Activated CD4-positive, alpha-beta memory T cell treated with anti-CD3 and anti-CD28 coated beads for 36 hours (primary cell): Measurements from ENCODE around the gene PCDHGB3. TPM values are rescaled to one million over a fixed set of nuclear protein-coding genes. Genes with fewer than 3 reads are reported as not detected.
"Not testable (repeated sequence)": the region's sequence is repeated elsewhere in the genome, so short reads cannot be mapped to it uniquely, and the experiment has no call there.

ENCODE experiments used
- CTCF ChIA-PET: fragments of 350-600 bp; sonication (Branson Sonifier 250); formaldehyde crosslinking; loops from one replicate; lab custom pipeline; 2021; ENCODE audit warnings: antibody characterized with exemption, inconsistent platforms; lab: Charles Lee
- POLR2A ChIA-PET: fragments of 350-600 bp; sonication (Branson Sonifier 250); formaldehyde crosslinking; loops from one replicate; lab custom pipeline; 2021; ENCODE audit warnings: antibody characterized with exemption; lab: Charles Lee
- DNase-seq: peaks from one replicate; pipeline ENCODE4 v3.0.0-alpha.2; 2020
- H3K27ac Mint-ChIP-seq: one replicate; pipeline ENCODE4 v1.8.0; 2021; ENCODE audit warnings: mixed read lengths
- H3K27me3 Mint-ChIP-seq: one replicate; pipeline ENCODE4 v1.8.0; 2021; ENCODE audit warnings: mixed read lengths
- H3K36me3 Mint-ChIP-seq: one replicate; pipeline ENCODE4 v1.8.0; 2021; ENCODE audit warnings: mixed read lengths
- H3K4me1 Mint-ChIP-seq: one replicate; pipeline ENCODE4 v1.8.0; 2021; ENCODE audit warnings: low read depth, mixed read lengths
- H3K4me3 Mint-ChIP-seq: one replicate; pipeline ENCODE4 v1.8.0; 2021; ENCODE audit warnings: mild to moderate bottlenecking, mixed read lengths
- H3K9me3 Mint-ChIP-seq: one replicate; pipeline ENCODE4 v1.8.0; 2021; ENCODE audit warnings: mixed read lengths
- intact Hi-C: fragments of 100-400 bp; cut with micrococcal nuclease; formaldehyde crosslinking; loops from one replicate; pipeline ENCODE4 v1.15.1; 2023
- total RNA-seq, 2 experiments: library from RNA; stranded (reverse); gene quantifications; one replicate each; pipeline ENCODE4 v1.2.3, GENCODE V29; 2021

The PCDHGB3 gene
- total RNA-seq, 2 experiments from 2014 or later: 0.10 TPM; not detected in 1

DNA sequence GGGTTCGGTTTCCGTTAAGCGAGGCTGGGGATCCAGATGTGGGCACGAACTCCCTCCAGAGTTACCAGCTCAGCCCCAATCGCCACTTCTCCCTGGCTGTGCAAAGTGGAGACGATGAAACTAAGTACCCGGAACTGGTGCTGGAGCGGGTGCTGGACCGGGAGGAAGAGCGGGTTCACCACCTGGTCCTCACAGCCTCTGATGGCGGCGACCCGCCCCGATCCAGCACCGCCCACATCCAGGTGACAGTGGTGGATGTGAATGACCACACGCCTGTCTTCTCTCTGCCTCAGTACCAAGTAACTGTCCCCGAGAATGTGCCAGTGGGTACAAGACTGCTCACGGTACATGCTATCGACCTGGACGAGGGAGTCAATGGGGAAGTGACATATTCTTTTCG lies 13.3 kb downstream of the PCDHGB3 start:
- ChIA-PET POLR2A (interaction anchor here (0.6 kb wide), 1 partner anchor 60 kb away, joined by 7 read pairs; no protein-coding TSS in a partner anchor), CTCF (no interaction called here)
- Mint-ChIP-seq H3K36me3 (peaks cover 13% of the 10 kb centered on the region), H3K4me3 (no peak overlapping the region), H3K4me1 (no peaks in the 10 kb centered on the region), H3K27me3 (peaks cover 57% of the 10 kb centered on the region), H3K9me3 (peaks cover 15% of the 10 kb centered on the region), H3K27ac (no peak overlapping the region)
- intact Hi-C loops: no loop called here
- no peak for DNase-seq

DNA sequence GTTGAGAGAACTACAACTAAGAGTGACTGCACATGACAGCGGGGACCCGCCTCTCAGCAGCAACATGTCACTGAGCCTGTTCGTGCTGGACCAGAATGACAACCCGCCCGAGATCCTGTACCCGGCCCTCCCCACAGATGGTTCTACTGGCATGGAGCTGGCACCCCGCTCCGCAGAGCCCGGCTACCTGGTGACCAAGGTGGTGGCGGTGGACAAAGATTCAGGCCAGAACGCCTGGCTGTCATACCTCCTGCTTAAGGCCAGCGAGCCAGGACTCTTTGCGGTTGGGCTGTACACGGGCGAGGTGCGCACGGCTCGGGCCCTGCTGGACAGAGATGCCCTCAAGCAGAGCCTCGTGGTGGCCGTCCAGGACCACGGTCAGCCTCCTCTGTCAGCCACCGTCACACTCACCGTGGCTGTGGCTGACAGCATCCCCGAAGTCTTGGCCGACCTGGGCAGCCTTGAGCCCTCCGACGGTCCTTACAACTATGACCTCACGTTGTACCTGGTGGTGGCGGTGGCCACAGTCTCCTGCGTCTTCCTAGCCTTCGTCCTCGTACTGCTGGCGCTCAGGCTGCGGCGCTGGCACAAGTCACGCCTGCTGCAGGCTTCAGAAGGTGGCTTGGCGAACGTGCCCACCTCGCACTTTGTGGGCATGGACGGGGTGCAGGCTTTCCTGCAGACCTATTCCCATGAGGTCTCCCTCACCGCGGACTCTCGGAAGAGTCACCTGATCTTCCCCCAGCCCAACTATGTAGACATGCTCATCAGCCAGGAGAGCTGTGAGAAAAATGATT lies 14.6 kb downstream of the PCDHGB3 start:
- CTCF ChIA-PET: no interaction called here

DNA sequence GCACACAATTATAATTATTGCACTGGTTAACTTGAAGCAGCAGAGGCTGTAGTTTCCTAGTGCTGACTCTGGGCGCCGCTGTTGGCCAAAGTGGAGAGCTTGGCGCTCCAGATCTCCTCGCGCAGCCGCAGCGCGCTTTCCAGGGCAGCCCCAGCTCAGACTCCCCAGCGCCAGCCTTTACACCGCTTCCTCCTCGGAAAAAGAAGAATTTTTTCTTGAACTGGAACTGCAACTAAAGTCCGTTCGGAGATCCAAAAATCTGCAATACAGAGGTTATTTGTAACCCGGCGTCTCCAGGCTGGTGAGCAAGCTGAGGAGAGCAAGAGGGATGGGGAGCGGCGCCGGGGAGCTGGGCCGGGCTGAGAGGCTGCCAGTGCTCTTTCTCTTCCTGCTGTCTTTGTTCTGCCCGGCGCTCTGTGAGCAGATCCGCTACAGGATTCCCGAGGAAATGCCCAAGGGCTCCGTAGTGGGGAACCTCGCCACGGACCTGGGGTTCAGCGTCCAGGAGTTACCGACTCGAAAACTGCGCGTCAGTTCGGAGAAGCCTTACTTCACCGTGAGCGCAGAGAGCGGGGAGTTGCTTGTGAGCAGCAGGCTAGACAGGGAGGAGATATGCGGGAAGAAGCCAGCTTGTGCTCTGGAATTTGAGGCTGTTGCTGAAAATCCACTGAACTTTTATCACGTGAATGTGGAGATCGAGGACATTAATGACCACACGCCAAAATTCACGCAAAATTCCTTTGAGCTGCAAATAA lies 17.7 kb downstream of the PCDHGB3 start, which contains the start of gene PCDHGB4:
PCDHGB4 (plus strand) TSS at position 142 of the 755 bp plus-strand sequence; CDS start at position 329, 187 bp downstream.
- H3K27ac Mint-ChIP-seq, POLR2A ChIA-PET, H3K4me1 Mint-ChIP-seq, intact Hi-C loops: not testable (repeated sequence)
- Mint-ChIP-seq H3K36me3 (peaks cover 26% of the 10 kb centered on the region), H3K27me3 (peaks cover 67% of the 10 kb centered on the region), H3K4me3 (peak within 1 kb of the TSS; percentile 26), H3K9me3 (peaks cover 23% of the 10 kb centered on the region)
- DNase-seq: peak; percentile 31
- CTCF ChIA-PET: interaction anchor here (1.7 to 2.2 kb wide), 2 partner anchors 18 to 176 kb away, joined by 7 to 8 read pairs; partner anchors contain the start of gene PCDHGB3

More for the DNA sequence above, 14.6 kb downstream of the PCDHGB3 start:
- POLR2A ChIA-PET: no interaction called here
- Mint-ChIP-seq H3K4me1 (no peaks in the 10 kb centered on the region), H3K27me3 (peaks cover 62% of the 10 kb centered on the region), H3K27ac (no peak overlapping the region), H3K36me3 (peaks cover 18% of the 10 kb centered on the region), H3K4me3 (no peak overlapping the region), H3K9me3 (peaks cover 20% of the 10 kb centered on the region)
- intact Hi-C loops: no loop called here
- DNase-seq: no peak

DNA sequence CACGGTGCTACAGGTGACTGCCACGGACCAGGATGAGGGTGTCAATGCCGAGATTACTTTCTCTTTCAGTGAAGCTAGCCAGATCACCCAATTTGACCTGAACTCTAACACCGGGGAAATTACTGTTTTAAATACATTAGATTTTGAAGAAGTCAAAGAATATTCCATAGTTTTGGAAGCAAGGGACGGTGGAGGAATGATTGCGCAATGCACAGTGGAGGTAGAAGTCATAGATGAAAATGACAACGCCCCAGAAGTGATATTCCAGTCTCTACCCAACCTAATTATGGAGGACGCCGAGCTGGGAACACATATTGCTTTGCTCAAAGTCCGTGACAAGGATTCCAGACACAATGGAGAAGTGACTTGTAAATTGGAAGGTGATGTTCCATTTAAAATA lies 18.6 kb downstream of the PCDHGB3 start:
- CTCF ChIA-PET: no interaction called here
- H3K4me3 Mint-ChIP-seq: no peak overlapping the region

DNA sequence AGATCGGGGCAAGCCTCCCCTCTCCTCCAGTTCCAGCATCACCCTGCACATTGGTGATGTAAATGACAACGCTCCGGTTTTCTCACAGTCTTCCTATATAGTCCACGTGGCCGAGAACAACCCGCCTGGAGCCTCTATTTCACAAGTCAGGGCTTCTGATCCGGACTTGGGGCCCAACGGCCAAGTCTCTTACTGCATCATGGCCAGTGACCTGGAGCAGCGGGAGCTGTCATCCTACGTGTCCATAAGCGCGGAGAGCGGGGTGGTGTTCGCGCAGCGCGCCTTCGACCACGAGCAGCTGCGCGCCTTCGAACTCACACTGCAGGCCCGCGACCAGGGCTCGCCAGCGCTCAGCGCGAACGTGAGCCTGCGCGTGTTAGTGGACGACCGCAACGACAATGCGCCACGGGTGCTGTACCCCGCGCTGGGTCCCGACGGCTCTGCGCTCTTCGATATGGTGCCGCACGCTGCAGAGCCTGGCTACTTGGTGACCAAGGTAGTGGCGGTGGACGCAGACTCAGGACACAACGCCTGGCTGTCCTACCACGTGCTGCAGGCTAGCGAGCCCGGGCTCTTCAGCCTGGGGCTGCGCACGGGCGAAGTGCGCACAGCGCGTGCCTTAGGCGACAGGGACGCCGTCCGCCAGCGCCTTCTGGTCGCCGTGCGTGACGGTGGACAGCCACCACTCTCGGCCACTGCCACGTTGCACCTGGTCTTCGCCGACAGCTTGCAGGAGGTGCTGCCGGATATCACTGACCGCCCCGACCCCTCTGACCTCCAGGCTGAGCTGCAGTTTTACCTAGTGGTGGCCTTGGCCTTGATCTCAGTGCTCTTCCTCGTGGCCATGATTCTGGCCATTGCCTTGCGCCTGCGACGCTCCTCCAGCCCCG lies 19.4 kb downstream of the PCDHGB3 start:
- Mint-ChIP-seq H3K27me3 (peaks cover 65% of the 10 kb centered on the region), H3K4me1 (no peaks in the 10 kb centered on the region), H3K4me3 (no peak overlapping the region), H3K36me3 (peaks cover 32% of the 10 kb centered on the region), H3K27ac (no peak overlapping the region), H3K9me3 (peaks cover 34% of the 10 kb centered on the region)
- DNase-seq: no peak
- CTCF ChIA-PET: no interaction called here
- POLR2A ChIA-PET: no interaction called here
- intact Hi-C loops: no loop called here

More for the DNA sequence above, 18.6 kb downstream of the PCDHGB3 start:
- H3K27ac Mint-ChIP-seq: no peak overlapping the region
- intact Hi-C loops: no loop called here
- POLR2A ChIA-PET: no interaction called here
- H3K9me3 Mint-ChIP-seq: peaks cover 32% of the 10 kb centered on the region
- H3K36me3 Mint-ChIP-seq: peaks cover 29% of the 10 kb centered on the region
- H3K27me3 Mint-ChIP-seq: peaks cover 66% of the 10 kb centered on the region
- no peaks in the 10 kb centered on the region for H3K4me1 Mint-ChIP-seq
- no peak for DNase-seq

DNA sequence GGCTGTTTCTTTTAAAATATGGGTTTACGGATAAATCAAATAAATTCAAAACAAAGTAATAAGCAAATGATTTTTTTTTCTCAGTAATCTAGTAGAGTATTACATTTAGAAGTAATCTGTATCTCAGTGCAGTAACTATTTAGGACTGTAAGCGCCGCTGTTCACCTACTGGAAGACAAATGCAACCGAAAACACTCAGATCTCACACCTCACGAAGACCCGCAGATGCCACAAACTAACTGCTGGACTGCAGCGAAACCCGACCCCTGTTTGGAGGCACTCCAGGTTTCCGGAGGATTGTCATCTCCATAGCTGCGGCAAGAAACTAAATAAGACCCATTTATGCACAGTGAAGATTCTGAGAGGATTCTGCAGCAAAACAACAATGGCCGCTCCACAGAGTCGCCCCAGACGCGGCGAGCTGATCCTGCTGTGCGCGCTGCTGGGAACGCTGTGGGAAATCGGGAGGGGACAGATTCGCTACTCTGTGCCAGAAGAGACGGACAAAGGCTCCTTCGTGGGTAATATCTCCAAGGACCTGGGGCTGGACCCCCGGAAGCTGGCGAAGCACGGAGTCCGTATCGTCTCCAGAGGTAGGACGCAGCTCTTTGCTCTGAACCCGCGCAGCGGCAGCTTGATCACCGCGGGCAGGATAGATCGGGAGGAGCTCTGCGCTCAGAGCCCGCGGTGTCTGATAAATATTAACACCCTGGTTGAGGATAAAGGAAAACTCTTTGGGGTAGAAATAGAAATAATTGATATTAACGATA lies 22.6 kb downstream of the PCDHGB3 start, which contains the start of gene PCDHGA8:
PCDHGA8 (plus strand) TSS at position 205 of the 770 bp plus-strand sequence; CDS start at position 386, 181 bp downstream.
- DNase-seq: no peak
- no peak within 1 kb of the TSS for H3K4me3 Mint-ChIP-seq
- no peak within 1 kb of the TSS for H3K27ac Mint-ChIP-seq
- POLR2A ChIA-PET: no interaction called here
- intact Hi-C loops: no loop called here
- no peaks in the 10 kb centered on the region for H3K4me1 Mint-ChIP-seq
- peaks cover 33% of the 10 kb centered on the region for H3K36me3 Mint-ChIP-seq
- H3K27me3 Mint-ChIP-seq: peaks cover 56% of the 10 kb centered on the region
- peaks cover 36% of the 10 kb centered on the region for H3K9me3 Mint-ChIP-seq
- CTCF ChIA-PET: no interaction called here

DNA sequence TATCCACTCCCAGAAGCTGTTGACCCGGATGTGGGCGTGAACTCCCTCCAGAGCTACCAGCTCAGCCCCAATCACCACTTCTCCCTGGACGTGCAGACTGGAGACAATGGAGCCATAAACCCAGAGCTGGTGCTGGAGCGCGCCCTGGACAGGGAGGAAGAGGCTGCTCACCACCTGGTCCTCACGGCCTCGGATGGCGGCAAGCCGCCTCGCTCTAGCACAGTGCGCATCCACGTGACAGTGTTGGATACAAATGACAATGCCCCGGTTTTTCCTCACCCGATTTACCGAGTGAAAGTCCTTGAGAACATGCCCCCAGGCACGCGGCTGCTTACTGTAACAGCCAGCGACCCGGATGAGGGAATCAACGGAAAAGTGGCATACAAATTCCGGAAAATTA lies 23.2 kb downstream of the PCDHGB3 start:
- POLR2A ChIA-PET: no interaction called here
- CTCF ChIA-PET: no interaction called here
- Mint-ChIP-seq H3K4me1 (no peaks in the 10 kb centered on the region), H3K36me3 (peaks cover 32% of the 10 kb centered on the region), H3K27me3 (peaks cover 54% of the 10 kb centered on the region), H3K27ac (no peak overlapping the region), H3K4me3 (no peak overlapping the region), H3K9me3 (peaks cover 36% of the 10 kb centered on the region)
- DNase-seq: no peak
- intact Hi-C loops: no loop called here

DNA sequence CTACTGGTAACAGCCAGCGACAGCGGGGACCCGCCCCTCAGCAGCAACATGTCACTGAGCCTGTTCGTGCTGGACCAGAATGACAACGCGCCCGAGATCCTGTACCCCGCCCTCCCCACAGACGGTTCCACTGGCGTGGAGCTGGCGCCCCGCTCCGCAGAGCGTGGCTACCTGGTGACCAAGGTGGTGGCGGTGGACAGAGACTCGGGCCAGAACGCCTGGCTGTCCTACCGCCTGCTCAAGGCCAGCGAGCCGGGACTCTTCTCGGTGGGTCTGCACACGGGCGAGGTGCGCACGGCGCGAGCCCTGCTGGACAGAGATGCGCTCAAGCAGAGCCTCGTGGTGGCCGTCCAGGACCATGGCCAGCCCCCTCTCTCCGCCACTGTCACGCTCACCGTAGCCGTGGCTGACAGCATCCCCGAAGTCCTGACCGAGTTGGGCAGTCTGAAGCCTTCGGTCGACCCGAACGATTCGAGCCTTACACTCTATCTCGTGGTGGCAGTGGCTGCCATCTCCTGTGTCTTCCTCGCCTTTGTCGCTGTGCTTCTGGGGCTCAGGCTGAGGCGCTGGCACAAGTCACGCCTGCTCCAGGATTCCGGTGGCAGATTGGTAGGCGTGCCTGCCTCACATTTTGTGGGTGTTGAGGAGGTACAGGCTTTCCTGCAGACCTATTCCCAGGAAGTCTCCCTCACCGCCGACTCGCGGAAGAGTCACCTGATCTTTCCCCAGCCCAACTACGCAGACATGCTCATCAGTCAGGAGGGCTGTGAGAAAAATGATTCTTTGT lies 24.6 kb downstream of the PCDHGB3 start:
- Mint-ChIP-seq H3K27me3 (peaks cover 53% of the 10 kb centered on the region), H3K36me3 (peaks cover 34% of the 10 kb centered on the region), H3K9me3 (peaks cover 38% of the 10 kb centered on the region)
- DNase-seq, H3K4me1 Mint-ChIP-seq, intact Hi-C loops, H3K4me3 Mint-ChIP-seq, H3K27ac Mint-ChIP-seq: not testable (repeated sequence)
- ChIA-PET CTCF (interaction anchor here (0.7 kb wide), 1 partner anchor 169 kb away, joined by 4 read pairs; no protein-coding TSS in a partner anchor), POLR2A (interaction anchor here (0.6 kb wide), 1 partner anchor 9 kb away, joined by 3 read pairs; no protein-coding TSS in a partner anchor)

DNA sequence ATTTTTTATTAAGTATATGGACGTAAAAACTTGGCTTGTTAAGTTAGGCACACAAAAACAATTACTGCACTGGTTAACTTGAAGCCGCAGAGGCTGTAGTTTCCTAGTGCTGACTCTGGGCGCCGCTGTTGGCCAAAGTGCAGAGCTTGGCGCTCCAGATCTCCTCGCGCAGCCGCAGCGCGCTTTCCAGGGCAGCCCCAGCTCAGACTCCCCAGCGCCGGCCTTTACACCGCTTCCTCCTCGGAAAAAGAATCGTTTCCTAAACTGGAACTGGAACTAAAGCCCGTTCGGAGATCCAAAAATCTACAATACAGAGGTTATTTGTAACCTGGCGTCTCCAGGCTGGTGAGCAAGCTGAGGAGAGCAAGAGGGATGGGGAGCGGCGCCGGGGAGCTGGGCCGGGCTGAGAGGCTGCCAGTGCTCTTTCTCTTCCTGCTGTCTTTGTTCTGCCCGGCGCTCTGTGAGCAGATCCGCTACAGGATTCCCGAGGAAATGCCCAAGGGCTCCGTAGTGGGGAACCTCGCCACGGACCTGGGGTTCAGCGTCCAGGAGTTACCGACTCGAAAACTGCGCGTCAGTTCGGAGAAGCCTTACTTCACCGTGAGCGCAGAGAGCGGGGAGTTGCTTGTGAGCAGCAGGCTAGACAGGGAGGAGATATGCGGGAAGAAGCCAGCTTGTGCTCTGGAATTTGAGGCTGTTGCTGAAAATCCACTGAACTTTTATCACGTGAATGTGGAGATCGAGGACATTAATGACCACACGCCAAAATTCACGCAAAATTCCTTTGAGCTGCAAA lies 27.9 kb downstream of the PCDHGB3 start, which contains the start of gene PCDHGB5:
PCDHGB5 (plus strand) TSS at position 192 of the 796 bp plus-strand sequence; CDS start at position 373, 181 bp downstream.
- H3K27ac Mint-ChIP-seq, H3K4me1 Mint-ChIP-seq, POLR2A ChIA-PET, intact Hi-C loops: not testable (repeated sequence)
- Mint-ChIP-seq H3K27me3 (peaks cover 50% of the 10 kb centered on the region), H3K4me3 (peak within 1 kb of the TSS; percentile 23), H3K9me3 (peaks cover 34% of the 10 kb centered on the region), H3K36me3 (peaks cover 29% of the 10 kb centered on the region)
- peak; percentile 51 for DNase-seq
- CTCF ChIA-PET: interaction anchor here (1.0 to 2.9 kb wide), 11 partner anchors 16 to 166 kb away, joined by 3 to 13 read pairs (median 4); partner anchors contain the start of genes PCDHB15, PCDHGA10, PCDHGA12 and PCDHGB3
